Measurements from ENCODE around the gene TEPSIN.

DNA sequence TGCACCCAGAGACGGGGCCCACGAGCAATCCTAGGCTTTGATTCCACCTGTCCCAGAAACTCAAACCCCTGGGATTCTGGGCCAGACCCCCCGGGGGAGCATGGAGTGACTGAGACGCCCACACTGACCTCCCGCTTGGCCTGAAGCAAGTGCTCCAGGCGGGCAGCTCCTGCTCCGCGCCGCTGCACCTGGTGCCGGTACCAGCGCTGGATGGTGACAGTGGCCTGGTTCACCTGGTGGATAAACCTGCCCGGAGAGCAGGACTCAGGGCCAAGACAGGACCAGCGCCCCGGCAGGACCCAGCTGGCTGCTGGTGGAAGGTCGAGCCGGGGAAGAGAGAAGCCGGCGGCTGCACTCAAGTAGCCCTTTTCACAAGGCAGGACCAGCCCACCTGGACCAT is 38.7 kb downstream of the TEPSIN start:
- TF ChIP-seq, protein P1, sequence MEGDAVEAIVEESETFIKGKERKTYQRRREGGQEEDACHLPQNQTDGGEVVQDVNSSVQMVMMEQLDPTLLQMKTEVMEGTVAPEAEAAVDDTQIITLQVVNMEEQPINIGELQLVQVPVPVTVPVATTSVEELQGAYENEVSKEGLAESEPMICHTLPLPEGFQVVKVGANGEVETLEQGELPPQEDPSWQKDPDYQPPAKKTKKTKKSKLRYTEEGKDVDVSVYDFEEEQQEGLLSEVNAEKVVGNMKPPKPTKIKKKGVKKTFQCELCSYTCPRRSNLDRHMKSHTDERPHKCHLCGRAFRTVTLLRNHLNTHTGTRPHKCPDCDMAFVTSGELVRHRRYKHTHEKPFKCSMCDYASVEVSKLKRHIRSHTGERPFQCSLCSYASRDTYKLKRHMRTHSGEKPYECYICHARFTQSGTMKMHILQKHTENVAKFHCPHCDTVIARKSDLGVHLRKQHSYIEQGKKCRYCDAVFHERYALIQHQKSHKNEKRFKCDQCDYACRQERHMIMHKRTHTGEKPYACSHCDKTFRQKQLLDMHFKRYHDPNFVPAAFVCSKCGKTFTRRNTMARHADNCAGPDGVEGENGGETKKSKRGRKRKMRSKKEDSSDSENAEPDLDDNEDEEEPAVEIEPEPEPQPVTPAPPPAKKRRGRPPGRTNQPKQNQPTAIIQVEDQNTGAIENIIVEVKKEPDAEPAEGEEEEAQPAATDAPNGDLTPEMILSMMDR (IDR thresholded peaks at IDR 0.05; ENCODE audit: extremely low read depth in 1 of 2, insufficient read depth in 1 of 2, low read depth in 1 of 2, low read length in 2 of 2), result no peak
- no peak for TF ChIP-seq POLR2A (IDR thresholded peaks at IDR 0.05; ENCODE audit: low read depth, low read length)

Data from endothelial cell of umbilical vein (primary cell).